Liver (tissue), 2 donors: ENCODE data around the gene RPS17.

Source experiments
- CTCF ChIP-seq: fragments of 150-350 bp; IDR thresholded peaks from 2 replicates; pipeline ENCODE4 v1.5.1; 2017; ENCODE audit warnings: improper control_type of control experiment, low read depth, low read length; ENCODE audit not compliant: missing input control
- FOXA1 ChIP-seq: IDR thresholded peaks from 2 replicates; pipeline ENCODE4 v1.6.1; 2016; ENCODE audit warnings: antibody characterized with exemption
- YY1 ChIP-seq: IDR thresholded peaks from 2 replicates; pipeline ENCODE4 v1.6.1; 2016; ENCODE audit warnings: antibody characterized with exemption, mild to moderate bottlenecking
- donor health status: healthy.

GRCh38 chr15:82585072-82585471 lies 44.8 kb upstream of the RPS17 start:
- TF ChIP-seq CTCF (no peak), FOXA1 (no peak), YY1 (no peak)
